ENCODE data around the gene ARHGAP31.

GRCh38 chr3:119396870-119397269, 102.7 kb downstream of the ARHGAP31 start:
- TF ChIP-seq CTCF (conservative IDR thresholded peaks at IDR 0.05): no peak
- TF ChIP-seq EZH2 (IDR thresholded peaks at IDR 0.05; ENCODE audit: low read depth): no peak
